ENCODE data around the gene TP73.

DNA sequence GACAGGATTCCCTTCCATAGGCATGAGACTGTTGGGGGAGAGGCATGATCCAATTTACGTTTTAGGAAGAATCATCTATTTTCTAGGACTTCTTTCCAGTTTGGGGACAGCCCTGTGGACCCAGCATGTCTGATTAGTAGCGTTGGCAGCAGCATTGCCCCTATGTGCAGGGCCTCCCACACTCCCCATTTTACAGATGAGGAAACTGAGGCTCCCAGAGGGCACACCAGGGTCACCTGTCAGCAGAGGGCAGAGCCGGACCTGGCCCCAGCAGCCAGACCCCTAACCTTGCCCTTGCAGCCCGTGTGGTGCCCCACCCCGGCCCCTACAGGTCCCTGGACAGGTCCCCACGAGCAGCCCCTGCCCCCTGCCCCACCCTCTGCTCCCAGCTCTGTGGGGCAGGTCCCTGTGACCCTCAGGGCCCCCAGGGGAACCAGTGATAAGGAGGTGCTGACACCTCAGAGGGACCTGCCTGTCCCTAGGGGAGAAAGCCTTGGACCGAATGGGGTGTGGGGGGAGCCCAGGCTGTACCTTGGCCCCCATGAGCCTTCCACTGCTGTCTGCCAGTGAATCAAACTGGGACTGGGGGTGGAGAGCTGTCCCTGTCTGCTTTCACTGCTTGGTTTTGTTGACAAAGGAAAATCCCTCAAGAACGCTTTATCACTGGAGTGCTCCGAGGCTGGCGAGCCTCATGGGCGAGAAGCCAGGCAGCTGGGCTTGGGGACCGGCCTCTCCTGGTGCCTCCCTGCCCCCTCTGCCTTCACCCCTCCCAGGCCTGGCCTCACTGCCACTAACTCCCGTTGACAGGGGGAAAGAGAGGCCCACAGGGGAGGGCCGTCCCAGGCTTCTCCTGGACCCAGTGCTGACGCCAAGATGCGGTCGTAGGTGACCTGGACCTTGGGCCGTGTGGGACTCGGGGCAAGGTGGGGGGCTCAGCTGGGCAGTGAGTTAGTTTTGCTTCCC, 60.5 kb downstream of the TP73 start:
- TF ChIP-seq POLR2A (IDR thresholded peaks at IDR 0.05) = no peak
- TF ChIP-seq, protein P1, sequence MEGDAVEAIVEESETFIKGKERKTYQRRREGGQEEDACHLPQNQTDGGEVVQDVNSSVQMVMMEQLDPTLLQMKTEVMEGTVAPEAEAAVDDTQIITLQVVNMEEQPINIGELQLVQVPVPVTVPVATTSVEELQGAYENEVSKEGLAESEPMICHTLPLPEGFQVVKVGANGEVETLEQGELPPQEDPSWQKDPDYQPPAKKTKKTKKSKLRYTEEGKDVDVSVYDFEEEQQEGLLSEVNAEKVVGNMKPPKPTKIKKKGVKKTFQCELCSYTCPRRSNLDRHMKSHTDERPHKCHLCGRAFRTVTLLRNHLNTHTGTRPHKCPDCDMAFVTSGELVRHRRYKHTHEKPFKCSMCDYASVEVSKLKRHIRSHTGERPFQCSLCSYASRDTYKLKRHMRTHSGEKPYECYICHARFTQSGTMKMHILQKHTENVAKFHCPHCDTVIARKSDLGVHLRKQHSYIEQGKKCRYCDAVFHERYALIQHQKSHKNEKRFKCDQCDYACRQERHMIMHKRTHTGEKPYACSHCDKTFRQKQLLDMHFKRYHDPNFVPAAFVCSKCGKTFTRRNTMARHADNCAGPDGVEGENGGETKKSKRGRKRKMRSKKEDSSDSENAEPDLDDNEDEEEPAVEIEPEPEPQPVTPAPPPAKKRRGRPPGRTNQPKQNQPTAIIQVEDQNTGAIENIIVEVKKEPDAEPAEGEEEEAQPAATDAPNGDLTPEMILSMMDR (IDR thresholded peaks at IDR 0.05) = no peak
